KOPT-K1 (cell line): ENCODE data around the gene AIP.

Source experiments
- H3K27ac ChIP-seq: fragments of 200-600 bp; sonication (generic); 2 replicates; pipeline ENCODE4 v1.5.1; 2016; ENCODE audit warnings: antibody characterized with exemption, mild to moderate bottlenecking, low read depth, low read length; ENCODE audit not compliant: poor library complexity, severe bottlenecking
- H3K36me3 ChIP-seq: fragments of 200-600 bp; sonication (generic); 2 replicates; pipeline ENCODE4 v1.5.1; 2017; ENCODE audit warnings: antibody characterized with exemption, mild to moderate bottlenecking, low read length, moderate library complexity; ENCODE audit not compliant: insufficient read depth
- H3K9me3 ChIP-seq: fragments of 200-600 bp; sonication (generic); 2 replicates; pipeline ENCODE4 v1.5.1; 2017; ENCODE audit warnings: antibody characterized with exemption, low read length, mild to moderate bottlenecking; ENCODE audit not compliant: insufficient read depth, poor library complexity, severe bottlenecking

Gene AIP

GRCh38 chr11:67538306-67538705 lies 55.5 kb downstream of the AIP start:
- Histone ChIP-seq H3K27ac (no peak overlapping the region), H3K36me3 (no peaks in the 10 kb centered on the region), H3K9me3 (peaks cover 32% of the 10 kb centered on the region)

GRCh38 chr11:67538823-67539505 lies 56.1 kb downstream of the AIP start:
- H3K9me3 ChIP-seq, result peaks cover 26% of the 10 kb centered on the region
- no peaks in the 10 kb centered on the region for H3K36me3 ChIP-seq
- no peak overlapping the region for H3K27ac ChIP-seq

GRCh38 chr11:67539550-67539949 lies 56.7 kb downstream of the AIP start:
- Histone ChIP-seq H3K9me3 (peaks cover 20% of the 10 kb centered on the region), H3K36me3 (no peaks in the 10 kb centered on the region), H3K27ac (no peak overlapping the region)
